ENCODE measurements around the gene SERPINA1. TPM values are rescaled to one million over a fixed set of nuclear protein-coding genes. Genes with fewer than 3 reads are reported as not detected.

The SERPINA1 gene
- total RNA-seq, 1 experiment from 2014 or later: 9.1 TPM

DNA sequence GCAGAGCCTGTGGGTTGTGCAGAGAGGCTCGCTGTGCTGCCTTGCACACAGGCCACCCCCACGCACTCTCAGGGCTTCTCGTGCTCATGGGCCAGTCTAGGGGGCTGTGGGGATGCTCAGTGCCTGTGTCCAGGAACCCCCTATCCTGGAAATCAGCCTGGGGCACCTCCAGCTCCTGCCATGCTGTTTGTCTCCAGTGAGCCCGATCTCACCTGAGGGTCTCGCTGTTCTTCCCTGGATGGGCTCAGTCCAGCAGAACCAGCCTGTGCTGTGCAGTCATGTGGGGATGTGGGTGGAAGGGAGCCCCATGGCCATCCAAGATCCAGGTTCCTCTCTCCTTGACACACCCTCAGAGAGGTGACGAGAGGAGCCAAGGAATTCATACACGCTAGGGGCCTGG lies 26.7 kb downstream of the SERPINA1 start:
- ATAC-seq (no peak), DNase-seq (ENCODE audit: low read depth, low spot score) (no peak)
- BruUV-seq (replicated peaks): no TSS peak
- Histone ChIP-seq H3K4me2 (ENCODE audit: low read length) (no peak overlapping the region), H3K9ac (ENCODE audit: low read length) (no peak overlapping the region), H3K36me3 (ENCODE audit: control insufficient read depth in 1 of 2, insufficient read depth in 2 of 2, low read length in 2 of 2) (no peaks in the 10 kb centered on the region), H2AFZ (ENCODE audit: low read depth, low read length, poor library complexity, severe bottlenecking) (no peak overlapping the region), H3K27ac (ENCODE audit: low read depth, low read length) (no peak overlapping the region), H3K9me3 (ENCODE audit: control insufficient read depth in 1 of 2, insufficient read depth in 1 of 2, low read depth in 1 of 2, low read length in 2 of 2) (no peaks in the 10 kb centered on the region), H4K20me1 (ENCODE audit: insufficient read depth) (no peaks in the 10 kb centered on the region), H3K27me3 (ENCODE audit: insufficient read depth, low read length) (no peaks in the 10 kb centered on the region), H3K9me2 (ENCODE audit: insufficient read depth) (no peaks in the 10 kb centered on the region), H3K4me3 (replicated peaks in 1 of 2; ENCODE audit: low read depth in 1 of 2, low read length in 2 of 2) (no peak overlapping the region), H3K79me2 (ENCODE audit: insufficient read depth, low read length) (no peaks in the 10 kb centered on the region), H3K4me1 (ENCODE audit: control insufficient read depth in 1 of 2, insufficient read depth in 2 of 2, low read length in 2 of 2) (no peaks in the 10 kb centered on the region)
- TF ChIP-seq EZH2phosphoT487 (IDR thresholded peaks at IDR 0.05; ENCODE audit: borderline replicate concordance): no peak
- no peak for TF ChIP-seq ELF1 (IDR thresholded peaks at IDR 0.05; ENCODE audit: borderline replicate concordance, low read depth)
- TF ChIP-seq, protein P1, sequence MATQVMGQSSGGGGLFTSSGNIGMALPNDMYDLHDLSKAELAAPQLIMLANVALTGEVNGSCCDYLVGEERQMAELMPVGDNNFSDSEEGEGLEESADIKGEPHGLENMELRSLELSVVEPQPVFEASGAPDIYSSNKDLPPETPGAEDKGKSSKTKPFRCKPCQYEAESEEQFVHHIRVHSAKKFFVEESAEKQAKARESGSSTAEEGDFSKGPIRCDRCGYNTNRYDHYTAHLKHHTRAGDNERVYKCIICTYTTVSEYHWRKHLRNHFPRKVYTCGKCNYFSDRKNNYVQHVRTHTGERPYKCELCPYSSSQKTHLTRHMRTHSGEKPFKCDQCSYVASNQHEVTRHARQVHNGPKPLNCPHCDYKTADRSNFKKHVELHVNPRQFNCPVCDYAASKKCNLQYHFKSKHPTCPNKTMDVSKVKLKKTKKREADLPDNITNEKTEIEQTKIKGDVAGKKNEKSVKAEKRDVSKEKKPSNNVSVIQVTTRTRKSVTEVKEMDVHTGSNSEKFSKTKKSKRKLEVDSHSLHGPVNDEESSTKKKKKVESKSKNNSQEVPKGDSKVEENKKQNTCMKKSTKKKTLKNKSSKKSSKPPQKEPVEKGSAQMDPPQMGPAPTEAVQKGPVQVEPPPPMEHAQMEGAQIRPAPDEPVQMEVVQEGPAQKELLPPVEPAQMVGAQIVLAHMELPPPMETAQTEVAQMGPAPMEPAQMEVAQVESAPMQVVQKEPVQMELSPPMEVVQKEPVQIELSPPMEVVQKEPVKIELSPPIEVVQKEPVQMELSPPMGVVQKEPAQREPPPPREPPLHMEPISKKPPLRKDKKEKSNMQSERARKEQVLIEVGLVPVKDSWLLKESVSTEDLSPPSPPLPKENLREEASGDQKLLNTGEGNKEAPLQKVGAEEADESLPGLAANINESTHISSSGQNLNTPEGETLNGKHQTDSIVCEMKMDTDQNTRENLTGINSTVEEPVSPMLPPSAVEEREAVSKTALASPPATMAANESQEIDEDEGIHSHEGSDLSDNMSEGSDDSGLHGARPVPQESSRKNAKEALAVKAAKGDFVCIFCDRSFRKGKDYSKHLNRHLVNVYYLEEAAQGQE (IDR thresholded peaks at IDR 0.05; ENCODE audit: low read depth): no peak
- TF ChIP-seq CBX3 (IDR thresholded peaks at IDR 0.05; ENCODE audit: low read depth): no peak
- TF ChIP-seq JUND (IDR thresholded peaks at IDR 0.05): no peak
- TF ChIP-seq, protein P2, sequence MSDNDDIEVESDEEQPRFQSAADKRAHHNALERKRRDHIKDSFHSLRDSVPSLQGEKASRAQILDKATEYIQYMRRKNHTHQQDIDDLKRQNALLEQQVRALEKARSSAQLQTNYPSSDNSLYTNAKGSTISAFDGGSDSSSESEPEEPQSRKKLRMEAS (IDR thresholded peaks at IDR 0.05): no peak
- TF ChIP-seq CEBPB (IDR thresholded peaks at IDR 0.05; ENCODE audit: low read depth): no peak
- TF ChIP-seq FOSL1 (IDR thresholded peaks at IDR 0.05; ENCODE audit: low read depth): no peak
- TF ChIP-seq YY1 (IDR thresholded peaks at IDR 0.05; ENCODE audit: extremely low read depth, insufficient replicate concordance, low read depth, low read length): no peak
- TF ChIP-seq, protein P3, sequence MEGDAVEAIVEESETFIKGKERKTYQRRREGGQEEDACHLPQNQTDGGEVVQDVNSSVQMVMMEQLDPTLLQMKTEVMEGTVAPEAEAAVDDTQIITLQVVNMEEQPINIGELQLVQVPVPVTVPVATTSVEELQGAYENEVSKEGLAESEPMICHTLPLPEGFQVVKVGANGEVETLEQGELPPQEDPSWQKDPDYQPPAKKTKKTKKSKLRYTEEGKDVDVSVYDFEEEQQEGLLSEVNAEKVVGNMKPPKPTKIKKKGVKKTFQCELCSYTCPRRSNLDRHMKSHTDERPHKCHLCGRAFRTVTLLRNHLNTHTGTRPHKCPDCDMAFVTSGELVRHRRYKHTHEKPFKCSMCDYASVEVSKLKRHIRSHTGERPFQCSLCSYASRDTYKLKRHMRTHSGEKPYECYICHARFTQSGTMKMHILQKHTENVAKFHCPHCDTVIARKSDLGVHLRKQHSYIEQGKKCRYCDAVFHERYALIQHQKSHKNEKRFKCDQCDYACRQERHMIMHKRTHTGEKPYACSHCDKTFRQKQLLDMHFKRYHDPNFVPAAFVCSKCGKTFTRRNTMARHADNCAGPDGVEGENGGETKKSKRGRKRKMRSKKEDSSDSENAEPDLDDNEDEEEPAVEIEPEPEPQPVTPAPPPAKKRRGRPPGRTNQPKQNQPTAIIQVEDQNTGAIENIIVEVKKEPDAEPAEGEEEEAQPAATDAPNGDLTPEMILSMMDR (IDR thresholded peaks at IDR 0.05 in 2 of 3, conservative IDR thresholded peaks at IDR 0.05 in 1 of 3; ENCODE audit: borderline replicate concordance in 1 of 3, insufficient read depth in 1 of 3, low read depth in 2 of 3, low read length in 2 of 3): no peak
- TF ChIP-seq, protein P4, sequence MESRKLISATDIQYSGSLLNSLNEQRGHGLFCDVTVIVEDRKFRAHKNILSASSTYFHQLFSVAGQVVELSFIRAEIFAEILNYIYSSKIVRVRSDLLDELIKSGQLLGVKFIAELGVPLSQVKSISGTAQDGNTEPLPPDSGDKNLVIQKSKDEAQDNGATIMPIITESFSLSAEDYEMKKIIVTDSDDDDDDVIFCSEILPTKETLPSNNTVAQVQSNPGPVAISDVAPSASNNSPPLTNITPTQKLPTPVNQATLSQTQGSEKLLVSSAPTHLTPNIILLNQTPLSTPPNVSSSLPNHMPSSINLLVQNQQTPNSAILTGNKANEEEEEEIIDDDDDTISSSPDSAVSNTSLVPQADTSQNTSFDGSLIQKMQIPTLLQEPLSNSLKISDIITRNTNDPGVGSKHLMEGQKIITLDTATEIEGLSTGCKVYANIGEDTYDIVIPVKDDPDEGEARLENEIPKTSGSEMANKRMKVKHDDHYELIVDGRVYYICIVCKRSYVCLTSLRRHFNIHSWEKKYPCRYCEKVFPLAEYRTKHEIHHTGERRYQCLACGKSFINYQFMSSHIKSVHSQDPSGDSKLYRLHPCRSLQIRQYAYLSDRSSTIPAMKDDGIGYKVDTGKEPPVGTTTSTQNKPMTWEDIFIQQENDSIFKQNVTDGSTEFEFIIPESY (IDR thresholded peaks at IDR 0.05; ENCODE audit: extremely low read depth, insufficient replicate concordance, low read length): no peak
- no peak for TF ChIP-seq EZH2 (IDR thresholded peaks at IDR 0.05)
- no peak for TF ChIP-seq TCF7L2 (IDR thresholded peaks at IDR 0.05; ENCODE audit: borderline replicate concordance, extremely low read depth, insufficient read depth, insufficient read length)
- TF ChIP-seq RAD21 (IDR thresholded peaks at IDR 0.05; ENCODE audit: low read depth): no peak
- CTCF ChIA-PET: no interaction called here
- POLR2A ChIA-PET: no interaction called here
- intact Hi-C loops (cut with micrococcal nuclease): no loop called here
- RAD21 ChIA-PET (ENCODE audit: low non-redundant PET in 1 of 2, low total read pairs in 2 of 2, uncharacterized antibody in 2 of 2, unreplicated experiment in 2 of 2): no interaction called here

All from HCT116 (cell line).